Stimulated activated effector memory CD8-positive, alpha-beta T cell treated with anti-CD3 and anti-CD28 coated beads, Interleukin-12 subunit alpha, Interleukin-12 subunit beta, amount 100 ng/mL, for 72 hours (primary cell): ENCODE data around the gene AHI1.
A peak's percentile ranks its signal among the peaks of the same experiment; 100 is the strongest.
"Not testable (repeated sequence)": the region's sequence is repeated elsewhere in the genome, so short reads cannot be mapped to it uniquely, and the experiment has no call there.

Experiments
- ATAC-seq: fragments of 150-1000 bp; cut with Tn5 transposase; 2 replicates; pipeline ENCODE4 v1.10.0; 2021
- DNase-seq, 2 donors: peaks; one replicate each; pipeline ENCODE4 v3.0.0; 2021 to 2022; ENCODE audit warnings: low spot score in 2 of 2
- H3K27ac Mint-ChIP-seq: one replicate; pipeline ENCODE4 v1.8.0; 2022; ENCODE audit warnings: mild to moderate bottlenecking, mixed read lengths
- H3K36me3 Mint-ChIP-seq: one replicate; pipeline ENCODE4 v1.8.0; 2022; ENCODE audit warnings: mild to moderate bottlenecking, mixed read lengths
- H3K4me1 Mint-ChIP-seq: one replicate; pipeline ENCODE4 v1.8.0; 2022; ENCODE audit warnings: mixed read lengths
- H3K4me3 Mint-ChIP-seq: one replicate; pipeline ENCODE4 v1.8.0; 2022; ENCODE audit warnings: mild to moderate bottlenecking, mixed read lengths
- H3K9me3 Mint-ChIP-seq: one replicate; pipeline ENCODE4 v1.8.0; 2022; ENCODE audit warnings: mixed read lengths

The AHI1 gene

DNA sequence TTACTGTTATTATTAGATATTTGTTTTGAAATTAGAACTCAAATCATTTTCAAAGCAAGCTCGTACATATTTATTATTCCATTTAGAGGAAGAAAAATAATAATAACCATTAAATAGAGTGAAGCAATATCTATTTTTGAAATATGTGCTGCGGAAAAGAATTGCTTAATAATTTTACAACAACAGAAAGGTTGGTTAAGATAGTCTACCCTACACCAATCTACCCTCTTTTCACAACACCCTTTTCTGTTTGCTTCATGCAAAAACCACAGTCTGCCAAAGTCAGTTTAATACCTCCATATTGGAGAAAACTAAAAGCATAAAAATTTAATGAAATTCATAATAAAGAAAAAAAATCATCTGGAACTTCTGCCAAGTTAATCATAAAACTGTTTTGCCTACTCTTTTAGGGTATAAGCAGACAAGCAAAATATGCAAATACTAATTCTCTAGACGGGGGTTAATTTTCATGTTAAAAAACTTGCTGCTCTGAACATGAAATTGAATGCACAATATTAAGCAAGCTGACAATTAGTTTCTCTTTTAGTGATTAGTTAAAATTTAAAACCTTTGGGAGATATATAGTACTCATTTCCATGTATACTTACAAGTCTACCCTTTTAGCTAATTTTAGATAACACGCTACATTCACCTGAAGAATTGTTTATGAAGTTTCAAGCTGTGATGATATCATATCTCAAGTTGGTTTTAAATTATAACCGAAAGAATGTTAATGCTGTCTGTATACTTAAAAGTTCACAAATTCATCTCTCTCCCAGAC is 100.2 kb downstream of the AHI1 start:
- no peaks in the 10 kb centered on the region for H3K9me3 Mint-ChIP-seq
- no peak overlapping the region for H3K27ac Mint-ChIP-seq

DNA sequence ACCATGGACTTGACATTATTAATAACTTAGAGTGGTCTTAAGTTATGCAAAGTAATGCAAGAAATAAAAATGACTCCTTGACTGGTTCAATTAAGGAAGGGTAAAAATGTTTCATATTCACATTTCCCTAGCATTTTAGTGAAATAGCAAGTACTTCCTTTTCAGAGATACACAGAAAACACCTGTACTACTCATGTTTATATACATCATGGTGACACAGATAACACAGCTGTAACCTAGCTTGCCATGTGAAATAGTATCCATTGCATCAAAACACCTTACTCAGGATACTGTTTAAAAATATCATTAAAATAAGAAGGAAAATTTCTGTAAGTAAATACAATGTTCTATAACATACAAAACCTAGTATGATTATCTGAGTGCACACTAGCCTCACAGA is 102.4 kb downstream of the AHI1 start:
- H3K36me3 Mint-ChIP-seq, result peaks cover 15% of the 10 kb centered on the region
- peaks cover 7% of the 10 kb centered on the region for H3K4me1 Mint-ChIP-seq
- H3K4me3 Mint-ChIP-seq, result no peak overlapping the region
- H3K9me3 Mint-ChIP-seq, result no peaks in the 10 kb centered on the region
- no peak overlapping the region for H3K27ac Mint-ChIP-seq
- no peak for DNase-seq
- no peak for ATAC-seq

More for the DNA sequence above, 100.2 kb downstream of the AHI1 start:
- no peak for DNase-seq
- Mint-ChIP-seq H3K4me3 (no peak overlapping the region), H3K4me1 (no peaks in the 10 kb centered on the region), H3K36me3 (peaks cover 8% of the 10 kb centered on the region)
- no peak for ATAC-seq

DNA sequence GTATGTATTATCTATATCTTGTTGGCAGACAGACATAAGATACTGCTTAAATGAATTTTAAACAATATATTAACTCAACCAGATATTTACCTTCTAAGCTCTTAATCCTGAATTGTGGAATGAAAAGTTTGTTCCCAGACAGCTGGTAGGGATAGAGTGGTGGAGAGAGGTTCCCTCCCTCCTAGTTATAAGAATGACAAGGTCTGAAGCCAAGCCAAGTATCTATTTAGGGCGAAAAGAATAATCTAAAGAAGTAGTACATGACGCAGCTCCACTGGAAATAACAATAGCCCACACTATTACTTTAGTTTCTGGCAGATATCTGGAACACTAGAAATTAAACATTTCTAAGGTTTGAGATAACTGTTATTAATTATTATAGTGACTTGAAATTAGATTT is 104.3 kb downstream of the AHI1 start:
- H3K27ac Mint-ChIP-seq, result no peak overlapping the region
- H3K4me3 Mint-ChIP-seq, result no peak overlapping the region
- no peaks in the 10 kb centered on the region for H3K9me3 Mint-ChIP-seq
- DNase-seq (no peak), ATAC-seq (no peak)
- peaks cover 26% of the 10 kb centered on the region for H3K36me3 Mint-ChIP-seq
- H3K4me1 Mint-ChIP-seq, result peaks cover 7% of the 10 kb centered on the region

DNA sequence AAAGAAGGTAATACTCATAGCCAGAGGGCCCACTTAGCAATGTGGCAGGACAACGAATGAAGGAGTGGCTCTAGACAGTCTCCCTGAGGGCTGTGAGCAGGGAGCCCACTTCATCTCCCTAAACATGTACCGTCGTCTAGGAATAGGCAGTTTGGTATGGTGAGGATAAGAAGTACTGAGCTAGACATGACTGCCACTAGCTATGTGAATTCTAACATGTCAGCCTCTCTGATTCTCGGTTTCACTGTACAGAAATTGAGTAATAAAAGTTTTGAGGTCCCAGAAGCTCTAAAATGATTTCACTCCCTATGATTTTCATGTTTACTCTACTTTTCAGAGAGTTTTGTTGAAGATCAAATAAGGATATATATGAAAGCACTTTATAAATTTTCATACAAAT is 107.1 kb downstream of the AHI1 start:
- peak; percentile 71 for ATAC-seq
- Mint-ChIP-seq H3K4me1 (peaks cover 7% of the 10 kb centered on the region), H3K36me3 (peaks cover 28% of the 10 kb centered on the region), H3K9me3 (no peaks in the 10 kb centered on the region), H3K27ac (no peak overlapping the region), H3K4me3 (no peak overlapping the region)
- DNase-seq, result no peak

DNA sequence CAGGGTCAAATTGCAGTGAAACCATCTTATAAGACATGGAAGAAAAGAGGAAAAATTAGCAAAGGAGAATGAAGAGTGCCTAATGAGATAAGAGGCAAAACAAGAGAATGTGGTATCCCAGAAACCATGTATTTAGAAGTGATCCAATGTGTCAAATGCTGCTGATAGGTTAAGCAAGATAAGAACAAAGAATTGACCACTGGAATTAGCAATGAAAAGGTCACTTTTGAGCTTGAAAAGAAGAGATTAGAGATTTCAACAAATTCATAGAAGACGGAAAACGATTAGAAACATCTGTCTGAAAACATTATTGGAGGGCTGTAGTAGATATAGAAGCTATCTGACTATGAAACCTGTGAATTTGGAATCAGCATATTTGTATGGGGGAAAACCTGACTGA is 112.2 kb downstream of the AHI1 start:
- DNase-seq (no peak), ATAC-seq (no peak)
- H3K27ac Mint-ChIP-seq, result no peak overlapping the region
- H3K4me1 Mint-ChIP-seq, result no peaks in the 10 kb centered on the region
- peaks cover 19% of the 10 kb centered on the region for H3K36me3 Mint-ChIP-seq
- no peaks in the 10 kb centered on the region for H3K9me3 Mint-ChIP-seq
- H3K4me3 Mint-ChIP-seq, result no peak overlapping the region

DNA sequence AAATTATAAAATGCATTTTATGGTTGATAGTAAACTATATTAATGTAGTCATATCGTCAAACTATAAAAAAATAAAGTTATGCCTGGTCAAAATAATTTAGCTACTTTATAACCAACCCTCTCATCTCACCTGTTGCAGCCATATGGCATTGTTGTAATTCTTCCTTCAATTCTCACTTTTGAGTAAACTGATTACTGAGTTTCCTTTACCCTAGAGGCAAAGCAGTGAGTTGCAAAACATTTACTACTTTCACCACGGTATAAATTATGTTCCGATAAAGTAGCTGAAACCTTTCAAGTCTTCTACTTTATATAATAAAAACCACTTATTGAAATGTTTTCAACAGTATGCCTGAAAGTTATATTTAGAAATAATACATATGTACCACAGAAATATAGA is 113.8 kb downstream of the AHI1 start:
- Mint-ChIP-seq H3K4me1 (no peaks in the 10 kb centered on the region), H3K4me3 (no peak overlapping the region)

DNA sequence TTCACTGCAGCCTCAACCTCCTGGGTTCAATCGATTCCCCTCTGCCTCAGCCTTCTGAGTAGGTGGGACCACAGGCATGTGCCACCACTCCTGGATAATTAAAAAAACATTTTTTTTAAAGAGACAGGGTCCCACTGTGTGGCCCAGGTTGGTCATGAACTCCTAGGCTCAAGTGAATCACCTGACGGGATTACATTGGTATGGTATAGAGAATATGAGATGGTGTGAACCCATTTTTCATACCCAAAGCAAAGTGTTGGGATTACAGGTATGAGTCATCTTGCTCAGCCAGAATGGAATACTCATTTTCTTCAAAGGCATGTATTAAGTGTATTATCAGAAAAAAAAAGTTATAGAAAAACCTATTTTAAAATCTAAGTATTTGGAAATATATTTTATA is 114.2 kb downstream of the AHI1 start:
- ATAC-seq, result no peak
- H3K27ac Mint-ChIP-seq, result no peak overlapping the region
- no peak for DNase-seq
- H3K4me1 Mint-ChIP-seq, result no peaks in the 10 kb centered on the region
- H3K9me3 Mint-ChIP-seq, result no peaks in the 10 kb centered on the region
- peaks cover 8% of the 10 kb centered on the region for H3K36me3 Mint-ChIP-seq
- H3K4me3 Mint-ChIP-seq, result no peak overlapping the region

More for the DNA sequence above, 113.8 kb downstream of the AHI1 start:
- H3K9me3 Mint-ChIP-seq, result no peaks in the 10 kb centered on the region
- H3K36me3 Mint-ChIP-seq, result peaks cover 12% of the 10 kb centered on the region
- no peak overlapping the region for H3K27ac Mint-ChIP-seq
- DNase-seq (no peak), ATAC-seq (no peak)

DNA sequence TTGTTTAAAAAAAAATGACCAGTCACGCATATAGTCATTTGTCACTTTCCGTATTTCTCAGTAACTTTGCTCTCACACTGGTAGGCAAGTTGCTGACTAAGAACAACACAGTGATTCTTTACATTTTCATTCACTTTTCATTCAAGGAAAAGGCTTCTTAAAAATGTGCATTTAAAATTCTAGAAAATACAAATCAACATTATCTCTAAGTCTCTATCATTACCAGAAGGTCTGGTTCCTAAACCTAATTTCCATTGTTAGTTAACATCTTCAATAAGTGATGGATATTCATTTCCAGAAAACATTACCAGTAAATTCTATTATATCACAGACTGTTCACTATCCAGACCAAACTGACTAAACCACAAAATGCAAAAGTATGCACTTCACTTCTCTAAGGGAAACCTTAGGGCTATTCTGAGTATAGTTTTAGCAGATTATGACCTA is 115.3 kb downstream of the AHI1 start:
- ATAC-seq, result peak; percentile 96
- DNase-seq, result no peak
- peaks cover 6% of the 10 kb centered on the region for H3K36me3 Mint-ChIP-seq
- no peak overlapping the region for H3K4me3 Mint-ChIP-seq
- no peak overlapping the region for H3K27ac Mint-ChIP-seq
- H3K9me3 Mint-ChIP-seq, result no peaks in the 10 kb centered on the region
- H3K4me1 Mint-ChIP-seq, result no peaks in the 10 kb centered on the region

DNA sequence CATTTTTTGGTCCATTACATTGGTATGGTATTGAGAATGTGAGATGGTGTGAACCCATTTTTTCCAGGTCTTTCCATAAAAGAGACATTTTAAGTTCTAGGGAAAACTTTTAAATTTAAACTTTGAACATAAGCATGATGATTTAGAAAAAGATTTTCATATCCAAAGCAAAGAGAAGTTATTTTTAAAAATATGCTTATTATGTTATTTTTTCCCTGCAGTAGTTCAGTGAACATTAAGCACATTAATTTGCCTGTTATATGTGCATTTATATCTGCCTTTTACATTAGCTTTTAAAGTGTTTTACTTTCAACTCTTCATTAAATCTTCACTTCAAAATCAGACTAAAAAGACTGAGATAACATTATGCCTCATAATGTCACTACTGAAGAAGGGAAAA is 116.7 kb downstream of the AHI1 start:
- peaks cover 6% of the 10 kb centered on the region for H3K36me3 Mint-ChIP-seq
- no peak for DNase-seq
- no peaks in the 10 kb centered on the region for H3K4me1 Mint-ChIP-seq
- no peaks in the 10 kb centered on the region for H3K9me3 Mint-ChIP-seq
- H3K27ac Mint-ChIP-seq, result no peak overlapping the region
- H3K4me3 Mint-ChIP-seq, result no peak overlapping the region
- ATAC-seq, result no peak

DNA sequence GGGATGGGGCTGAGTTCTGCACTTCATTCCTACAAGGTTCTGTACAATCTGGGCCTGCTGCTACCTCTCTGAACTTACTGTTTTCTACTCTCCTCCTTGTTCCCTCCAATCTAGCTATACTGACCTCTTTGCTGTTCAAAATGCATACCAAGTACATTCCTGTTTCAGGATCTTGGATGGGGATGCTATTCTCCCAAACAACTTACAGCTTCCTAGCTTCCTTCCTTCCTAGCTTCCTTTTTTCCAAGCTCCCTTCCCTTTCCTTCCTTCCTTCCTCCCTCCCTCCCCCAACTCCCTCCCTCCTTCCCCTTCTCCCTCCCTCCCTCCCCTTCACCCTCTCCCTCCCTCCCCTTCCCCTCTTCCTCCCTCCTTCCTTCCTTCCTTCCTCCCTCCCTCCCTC is 117.9 kb downstream of the AHI1 start:
- ATAC-seq (no peak), DNase-seq (no peak)
- no peak overlapping the region for H3K27ac Mint-ChIP-seq
- no peaks in the 10 kb centered on the region for H3K9me3 Mint-ChIP-seq
- H3K36me3 Mint-ChIP-seq, result peaks cover 6% of the 10 kb centered on the region
- H3K4me1 Mint-ChIP-seq, result no peaks in the 10 kb centered on the region
- H3K4me3 Mint-ChIP-seq, result no peak overlapping the region

DNA sequence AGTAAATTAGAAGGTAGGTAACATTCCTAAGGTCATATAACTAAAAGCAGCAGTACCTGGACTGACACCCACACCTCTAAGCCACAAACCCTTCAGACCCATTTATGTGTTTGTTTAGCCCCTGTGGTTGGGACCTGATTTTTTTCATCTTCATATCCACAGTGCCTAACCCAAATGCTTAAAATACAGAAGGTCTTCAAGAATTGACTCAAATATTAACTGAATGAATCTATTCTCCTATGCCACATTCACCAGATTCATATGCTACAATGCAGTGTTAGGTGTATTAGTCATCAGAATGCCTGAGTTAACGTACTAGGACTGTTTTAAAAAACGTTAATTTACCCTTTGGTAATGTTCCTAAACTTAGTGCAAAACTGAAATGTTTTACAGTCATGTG is 124.8 kb downstream of the AHI1 start:
- Mint-ChIP-seq H3K4me3 (no peak overlapping the region), H3K36me3 (no peaks in the 10 kb centered on the region), H3K9me3 (peaks cover 9% of the 10 kb centered on the region), H3K27ac (no peak overlapping the region), H3K4me1 (no peaks in the 10 kb centered on the region)
- DNase-seq, result no peak
- peak; percentile 97 for ATAC-seq

DNA sequence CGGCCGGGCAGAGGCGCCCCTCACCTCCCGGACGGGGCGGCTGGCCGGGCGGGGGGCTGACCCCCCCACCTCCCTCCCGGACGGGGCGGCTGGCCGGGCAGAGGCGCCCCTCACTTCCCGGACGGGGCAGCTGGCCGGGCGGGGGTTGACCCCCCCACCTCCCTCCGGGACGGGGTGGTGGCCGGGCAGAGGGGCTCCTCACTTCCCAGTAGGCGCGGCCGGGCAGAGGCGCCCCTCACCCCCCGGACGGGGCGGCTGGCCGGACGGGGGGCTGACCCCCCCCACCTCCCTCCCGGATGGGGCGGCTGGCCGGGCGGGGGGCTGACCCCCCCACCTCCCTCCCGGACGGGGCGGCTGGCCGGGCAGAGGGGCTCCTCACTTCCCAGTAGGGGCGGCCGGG is 133.9 kb downstream of the AHI1 start:
- peaks cover 14% of the 10 kb centered on the region for H3K9me3 Mint-ChIP-seq
- ATAC-seq, H3K27ac Mint-ChIP-seq, H3K4me3 Mint-ChIP-seq, H3K36me3 Mint-ChIP-seq, DNase-seq, H3K4me1 Mint-ChIP-seq: not testable (repeated sequence)

DNA sequence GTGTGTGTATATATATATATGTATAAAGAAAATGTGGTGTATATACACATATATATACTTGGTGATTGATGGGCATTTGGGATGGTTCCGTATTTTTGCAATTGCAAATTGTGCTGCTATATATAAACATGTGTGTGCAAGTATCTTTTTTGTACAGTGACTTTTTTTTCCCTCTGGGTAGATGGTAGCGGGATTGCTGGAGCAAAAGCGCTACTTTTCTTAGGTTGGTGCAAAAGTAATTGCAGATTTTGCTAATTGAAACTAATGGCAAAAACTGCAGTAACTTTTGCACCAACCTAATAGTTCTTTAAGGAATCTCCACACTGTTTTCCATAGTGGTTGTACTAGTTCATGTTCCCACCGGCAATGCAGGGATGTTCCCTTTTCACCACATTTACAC is 135.4 kb downstream of the AHI1 start:
- Mint-ChIP-seq H3K9me3 (peaks cover 14% of the 10 kb centered on the region), H3K27ac (no peak overlapping the region), H3K4me1 (peaks cover 4% of the 10 kb centered on the region), H3K36me3 (no peaks in the 10 kb centered on the region), H3K4me3 (no peak overlapping the region)
- ATAC-seq (no peak), DNase-seq (no peak)

DNA sequence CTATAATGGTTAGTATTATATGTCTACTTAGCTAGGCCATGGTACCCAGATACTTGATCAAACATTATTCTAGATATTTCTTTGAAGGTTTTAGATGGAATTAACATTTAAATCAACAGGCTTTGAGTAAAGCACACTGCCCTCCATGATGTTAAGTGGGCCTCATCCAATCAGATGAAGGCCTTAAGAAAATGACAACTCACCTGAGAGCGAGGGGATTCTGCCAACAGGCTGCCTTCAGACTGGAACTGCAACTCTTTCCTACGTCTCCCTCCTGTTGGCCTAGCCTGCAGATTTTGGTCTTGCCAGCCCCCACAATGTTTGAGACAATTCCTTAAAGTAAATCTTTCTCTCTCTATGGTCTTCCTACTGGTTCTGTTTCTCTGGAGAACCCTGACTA is 137.3 kb downstream of the AHI1 start:
- Mint-ChIP-seq H3K9me3 (peaks cover 4% of the 10 kb centered on the region), H3K4me1 (peaks cover 4% of the 10 kb centered on the region), H3K27ac (no peak overlapping the region), H3K4me3 (no peak overlapping the region), H3K36me3 (no peaks in the 10 kb centered on the region)
- DNase-seq (no peak), ATAC-seq (no peak)

DNA sequence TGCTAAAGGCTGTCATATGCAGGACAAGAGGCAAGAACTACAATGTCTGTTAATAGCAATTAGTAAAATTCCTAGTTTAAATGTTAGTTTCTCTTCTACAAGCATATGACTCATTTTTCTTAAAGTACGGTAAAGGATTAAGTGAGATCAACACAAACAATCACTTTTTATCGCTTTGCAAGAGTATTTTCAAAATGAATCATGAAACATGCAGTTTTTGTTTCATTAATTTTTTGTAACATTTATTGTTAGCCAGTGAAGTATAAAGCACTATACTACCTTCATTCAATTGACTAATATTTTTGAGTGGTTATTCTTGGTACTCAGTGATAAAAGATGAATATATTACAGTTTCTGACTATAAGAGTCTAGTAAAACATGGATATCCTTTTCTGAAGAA is 138.6 kb downstream of the AHI1 start:
- no peak overlapping the region for H3K27ac Mint-ChIP-seq
- no peak for DNase-seq
- H3K4me3 Mint-ChIP-seq, result no peak overlapping the region
- H3K4me1 Mint-ChIP-seq, result peaks cover 4% of the 10 kb centered on the region
- ATAC-seq, result peak; percentile 80
- no peaks in the 10 kb centered on the region for H3K9me3 Mint-ChIP-seq
- no peaks in the 10 kb centered on the region for H3K36me3 Mint-ChIP-seq

DNA sequence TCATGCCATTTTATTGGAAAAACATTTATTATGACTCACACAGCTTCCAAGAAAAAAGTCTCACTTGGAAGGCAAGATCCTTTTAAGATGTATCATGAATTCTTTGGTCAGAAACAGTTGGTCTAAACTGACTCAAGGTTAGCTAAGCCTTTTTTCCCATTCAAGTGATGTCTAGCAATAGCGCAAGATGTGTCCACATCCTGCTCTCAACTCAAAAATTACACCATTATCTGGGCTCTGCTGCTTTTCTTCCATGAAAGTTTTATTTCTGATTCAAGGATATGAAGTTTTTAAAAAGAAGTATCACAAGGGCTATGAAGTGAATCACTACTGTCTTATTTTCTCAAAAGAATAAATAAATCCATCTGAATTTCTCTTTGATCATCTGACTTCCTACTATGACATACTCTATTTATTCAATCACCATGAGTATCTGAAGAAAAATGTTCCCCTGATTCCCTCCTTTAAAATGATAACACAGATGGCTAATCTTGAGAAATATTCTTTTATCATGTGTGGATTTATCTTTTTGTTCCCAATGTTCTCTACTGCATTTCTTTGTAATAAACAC is 139.2 kb downstream of the AHI1 start:
- H3K27ac Mint-ChIP-seq, result no peak overlapping the region
- peaks cover 4% of the 10 kb centered on the region for H3K4me1 Mint-ChIP-seq
- no peaks in the 10 kb centered on the region for H3K36me3 Mint-ChIP-seq
- H3K4me3 Mint-ChIP-seq, result no peak overlapping the region
- no peaks in the 10 kb centered on the region for H3K9me3 Mint-ChIP-seq
- DNase-seq (no peak), ATAC-seq (no peak)
